Effector CD8-positive, alpha-beta T cell (primary cell): Measurements from ENCODE around the gene MUC3A.
"Not testable (repeated sequence)": the region's sequence is repeated elsewhere in the genome, so short reads cannot be mapped to it uniquely, and the experiment has no call there.

ENCODE experiments used
- DNase-seq: peaks from one replicate; lab custom pipeline; 2025; lab: John Stamatoyannopoulos, UW
- total RNA-seq, 4 experiments: gene quantifications; one replicate each; lab custom pipeline; 2026; lab: John Stamatoyannopoulos, UW

MUC3A gene, protein sequence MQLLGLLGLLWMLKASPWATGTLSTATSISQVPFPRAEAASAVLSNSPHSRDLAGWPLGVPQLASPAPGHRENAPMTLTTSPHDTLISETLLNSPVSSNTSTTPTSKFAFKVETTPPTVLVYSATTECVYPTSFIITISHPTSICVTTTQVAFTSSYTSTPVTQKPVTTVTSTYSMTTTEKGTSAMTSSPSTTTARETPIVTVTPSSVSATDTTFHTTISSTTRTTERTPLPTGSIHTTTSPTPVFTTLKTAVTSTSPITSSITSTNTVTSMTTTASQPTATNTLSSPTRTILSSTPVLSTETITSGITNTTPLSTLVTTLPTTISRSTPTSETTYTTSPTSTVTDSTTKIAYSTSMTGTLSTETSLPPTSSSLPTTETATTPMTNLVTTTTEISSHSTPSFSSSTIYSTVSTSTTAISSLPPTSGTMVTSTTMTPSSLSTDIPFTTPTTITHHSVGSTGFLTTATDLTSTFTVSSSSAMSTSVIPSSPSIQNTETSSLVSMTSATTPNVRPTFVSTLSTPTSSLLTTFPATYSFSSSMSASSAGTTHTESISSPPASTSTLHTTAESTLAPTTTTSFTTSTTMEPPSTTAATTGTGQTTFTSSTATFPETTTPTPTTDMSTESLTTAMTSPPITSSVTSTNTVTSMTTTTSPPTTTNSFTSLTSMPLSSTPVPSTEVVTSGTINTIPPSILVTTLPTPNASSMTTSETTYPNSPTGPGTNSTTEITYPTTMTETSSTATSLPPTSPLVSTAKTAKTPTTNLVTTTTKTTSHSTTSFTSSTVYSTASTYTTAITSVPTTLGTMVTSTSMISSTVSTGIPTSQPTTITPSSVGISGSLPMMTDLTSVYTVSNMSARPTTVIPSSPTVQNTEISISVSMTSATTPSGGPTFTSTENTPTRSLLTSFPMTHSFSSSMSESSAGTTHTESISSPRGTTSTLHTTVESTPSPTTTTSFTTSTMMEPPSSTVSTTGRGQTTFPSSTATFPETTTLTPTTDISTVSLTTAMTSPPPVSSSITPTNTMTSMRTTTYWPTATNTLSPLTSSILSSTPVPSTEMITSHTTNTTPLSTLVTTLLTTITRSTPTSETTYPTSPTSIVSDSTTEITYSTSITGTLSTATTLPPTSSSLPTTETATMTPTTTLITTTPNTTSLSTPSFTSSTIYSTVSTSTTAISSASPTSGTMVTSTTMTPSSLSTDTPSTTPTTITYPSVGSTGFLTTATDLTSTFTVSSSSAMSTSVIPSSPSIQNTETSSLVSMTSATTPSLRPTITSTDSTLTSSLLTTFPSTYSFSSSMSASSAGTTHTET (N-terminal part only)
- 0 to 0.97 (median 0) reads per million in 4 experiments for total RNA-seq

DNA sequence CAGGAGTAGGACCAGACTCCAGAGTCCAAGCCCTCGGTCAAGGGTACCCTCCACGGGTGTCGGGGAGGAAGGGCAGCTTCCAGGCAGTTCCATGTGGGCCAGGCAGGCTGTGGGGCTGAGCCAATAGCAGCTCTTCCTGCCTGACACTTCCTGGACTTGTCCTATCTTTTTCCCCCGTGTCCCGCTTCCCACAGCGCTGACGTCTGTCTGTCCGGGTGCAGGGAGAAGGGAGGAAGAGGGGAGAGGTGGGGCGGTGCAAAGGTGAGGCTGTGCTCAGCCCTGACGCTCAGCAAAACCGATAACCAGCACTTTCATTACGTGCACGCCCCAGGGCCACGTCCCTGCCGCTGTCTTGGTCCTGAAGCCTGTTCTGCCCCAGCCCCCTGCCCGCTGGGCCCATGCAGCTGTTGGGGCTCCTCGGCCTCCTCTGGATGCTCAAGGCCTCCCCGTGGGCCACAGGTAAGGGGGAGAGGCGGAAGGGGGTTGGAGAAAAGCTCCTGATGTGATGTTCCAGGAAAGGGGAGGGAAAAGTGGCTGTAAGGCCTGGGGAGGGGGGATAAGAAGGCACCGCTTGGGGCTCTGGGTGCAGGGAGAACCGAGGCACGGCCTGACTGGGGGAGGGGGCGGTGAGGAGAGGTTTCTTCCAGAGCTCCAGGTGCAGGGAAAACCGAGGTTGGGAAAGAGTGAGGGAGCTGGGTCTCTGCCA lies at the start of gene MUC3A:
Gene MUC3A, plus strand, starts transcription at position 308 of the 706 bp plus-strand sequence. Its CDS starts 91 bp downstream, at position 399.
- DNase-seq = no peak

DNA sequence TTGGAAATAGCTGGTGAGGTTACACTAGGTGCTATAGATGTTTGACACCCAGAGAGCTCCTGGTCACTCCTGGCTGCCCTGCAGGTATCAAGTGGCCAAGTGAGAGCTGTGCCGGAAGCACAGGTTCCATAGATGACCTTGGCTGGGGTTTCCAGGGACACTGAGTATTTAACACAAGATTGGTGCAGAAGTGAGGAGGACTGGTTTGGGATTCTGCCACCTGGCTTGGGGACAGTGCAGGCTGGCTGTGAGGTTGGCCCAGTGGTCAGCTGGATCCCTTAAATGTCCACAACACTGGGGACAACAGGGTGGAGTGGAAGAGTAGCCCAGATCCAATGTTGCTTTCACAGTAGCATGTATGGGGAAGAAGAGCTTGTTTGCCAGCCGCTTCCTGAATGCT lies 48.4 kb upstream of the MUC3A start:
- no peak for DNase-seq

DNA sequence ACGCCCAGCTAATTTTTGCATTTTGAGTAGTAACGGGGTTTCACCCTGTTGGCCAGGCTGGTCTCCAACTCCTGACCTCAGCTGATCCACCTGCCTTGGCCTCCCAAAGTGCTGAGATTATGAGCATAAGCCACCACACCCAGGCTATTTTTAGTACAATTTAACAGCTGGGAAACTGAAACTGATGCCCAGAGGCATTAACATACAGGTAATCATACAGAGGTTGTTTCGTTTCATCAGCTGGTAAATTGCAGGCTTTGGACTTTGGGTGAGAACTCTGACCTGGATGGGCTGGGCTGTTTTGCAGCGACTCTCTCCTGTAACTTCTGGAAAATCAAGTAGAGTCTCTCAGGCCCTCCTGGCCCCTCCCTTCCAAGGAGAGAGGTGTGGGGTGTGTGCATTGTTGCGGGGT lies 47.4 kb upstream of the MUC3A start:
- no peak for DNase-seq

DNA sequence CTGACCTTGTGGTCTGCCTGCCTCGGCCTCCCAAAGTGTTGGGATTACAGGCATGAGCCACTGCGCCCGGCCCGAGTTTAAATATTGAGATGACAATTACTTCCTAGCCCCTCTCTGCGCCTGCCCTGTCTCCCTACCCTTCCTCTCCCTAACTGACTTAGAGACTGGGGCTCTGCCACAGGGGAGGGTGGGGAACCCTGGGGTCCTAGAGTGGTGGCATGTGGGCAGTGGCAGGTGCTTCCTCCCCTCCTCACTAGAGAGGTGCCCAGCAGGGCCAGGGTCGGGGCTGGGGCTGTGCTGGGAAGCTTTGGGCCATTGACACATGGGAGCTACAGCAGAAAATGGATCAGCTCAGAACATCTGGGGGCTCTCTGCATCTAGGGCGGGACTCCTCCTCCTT lies 46.7 kb upstream of the MUC3A start:
- DNase-seq = no peak

DNA sequence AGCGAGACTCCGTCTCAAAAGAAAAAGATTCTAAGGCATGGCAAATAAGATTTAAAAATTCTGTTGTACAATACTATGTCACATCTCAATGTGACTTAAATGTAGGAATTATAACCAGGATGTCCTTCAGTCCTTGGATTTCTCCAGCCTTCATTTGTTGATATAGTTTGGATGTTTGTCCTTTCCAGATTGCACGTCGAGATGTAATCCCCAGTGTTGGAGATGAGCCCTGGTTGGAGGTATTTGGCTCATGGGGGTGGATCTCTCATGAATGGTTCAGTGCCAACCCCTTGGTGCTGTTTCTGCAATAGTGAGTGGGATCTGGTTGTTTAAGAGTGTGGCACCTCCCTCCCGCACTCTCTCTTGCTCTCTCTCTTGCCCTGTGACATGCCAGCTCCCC lies 40.8 kb upstream of the MUC3A start:
- DNase-seq = no peak

DNA sequence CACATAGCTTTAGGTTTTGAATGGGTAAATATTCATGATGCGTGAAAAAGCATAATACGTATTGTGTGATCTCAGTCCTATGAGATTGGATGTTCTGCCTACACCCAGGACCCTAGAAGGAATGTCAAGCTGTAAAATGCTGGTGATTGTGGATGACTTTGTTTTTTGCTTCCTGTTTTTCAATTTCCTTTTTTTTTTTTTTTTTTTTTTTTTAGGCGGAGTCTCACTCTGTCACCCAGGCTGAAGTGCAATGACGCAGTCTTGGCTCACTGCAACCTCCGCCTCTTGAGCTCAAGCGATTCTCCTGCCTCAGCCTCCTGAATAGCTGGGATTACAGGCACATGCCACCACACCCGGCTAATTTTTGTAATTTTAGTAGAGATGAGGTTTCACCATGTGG lies 38.9 kb upstream of the MUC3A start:
- DNase-seq = not testable (repeated sequence)

DNA sequence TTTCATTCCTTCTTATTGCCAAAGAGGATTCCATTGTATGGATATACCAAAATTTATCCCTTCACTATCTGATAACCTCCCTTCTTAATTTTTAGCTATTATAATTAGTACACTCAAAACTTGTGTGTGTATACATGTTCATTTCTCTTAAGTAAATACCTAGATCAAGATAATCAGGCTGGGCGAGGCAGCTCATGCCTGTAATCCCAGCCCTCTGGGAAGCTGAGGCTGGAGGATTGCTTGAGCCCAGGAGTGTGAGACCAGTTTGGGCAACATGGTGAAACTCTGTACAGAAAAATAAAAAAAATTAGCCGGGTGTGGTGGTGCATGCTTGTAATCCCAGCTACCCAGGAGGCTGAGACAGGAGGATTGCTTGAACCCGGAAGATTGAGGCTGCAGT lies 37.9 kb upstream of the MUC3A start:
- no peak for DNase-seq

DNA sequence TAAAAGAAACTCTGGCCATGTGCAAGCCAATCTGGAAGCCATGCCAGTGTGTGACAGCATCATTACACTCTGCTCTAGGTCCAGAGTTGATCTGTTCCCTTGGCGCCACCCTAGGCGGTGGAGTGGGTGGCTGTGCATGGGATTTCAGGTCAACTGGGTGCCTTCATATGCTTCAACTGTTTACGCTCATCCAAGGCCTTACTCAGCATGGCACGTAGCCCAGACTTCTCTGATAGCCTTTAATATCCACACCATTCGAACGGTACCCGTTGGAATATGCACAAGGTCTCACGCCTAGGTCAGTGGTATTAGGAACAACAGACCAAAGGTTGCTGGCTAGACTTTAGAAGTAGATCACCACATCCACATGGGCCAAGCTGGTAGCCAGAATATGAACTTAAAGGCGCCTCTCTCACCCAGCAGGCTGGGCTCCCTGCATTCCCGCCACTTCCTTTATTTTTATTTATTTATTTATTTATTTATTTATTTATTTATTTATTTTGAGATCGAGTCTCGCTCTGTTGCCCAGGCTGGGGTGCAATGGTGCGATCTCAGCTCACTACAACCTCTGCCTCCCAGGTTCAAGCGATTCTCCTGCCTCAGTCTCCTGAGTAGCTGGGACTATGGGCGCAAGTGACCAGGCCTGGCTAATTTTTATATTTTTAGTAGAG lies 35.0 kb upstream of the MUC3A start:
- DNase-seq = no peak

DNA sequence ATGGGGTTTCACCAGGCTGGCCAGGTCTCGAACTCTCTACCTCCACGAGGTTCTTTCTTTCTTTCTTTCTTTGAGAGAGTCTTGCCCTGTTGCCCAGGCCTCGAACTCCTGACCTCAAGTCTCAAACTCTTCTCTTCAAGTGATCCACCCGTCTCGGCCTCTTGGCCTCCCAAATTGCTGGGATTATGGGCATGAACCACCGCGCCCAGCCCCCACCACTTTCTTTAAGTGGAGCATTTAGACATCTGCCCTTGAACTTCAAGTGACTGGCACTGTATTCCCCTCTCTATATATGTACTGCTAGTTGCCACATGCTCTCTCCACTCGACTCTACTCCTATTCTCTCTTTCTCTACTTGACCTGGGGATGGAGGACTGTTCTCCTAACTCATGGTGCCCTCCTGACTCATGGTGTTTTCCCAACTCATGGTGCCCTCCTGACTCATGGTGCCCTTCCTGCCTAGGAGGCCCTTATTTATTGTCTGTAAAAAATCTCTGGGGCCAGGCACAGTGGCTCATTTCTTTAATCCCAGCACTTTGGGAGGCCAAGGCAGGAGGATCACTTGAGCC lies 34.4 kb upstream of the MUC3A start:
- no peak for DNase-seq

DNA sequence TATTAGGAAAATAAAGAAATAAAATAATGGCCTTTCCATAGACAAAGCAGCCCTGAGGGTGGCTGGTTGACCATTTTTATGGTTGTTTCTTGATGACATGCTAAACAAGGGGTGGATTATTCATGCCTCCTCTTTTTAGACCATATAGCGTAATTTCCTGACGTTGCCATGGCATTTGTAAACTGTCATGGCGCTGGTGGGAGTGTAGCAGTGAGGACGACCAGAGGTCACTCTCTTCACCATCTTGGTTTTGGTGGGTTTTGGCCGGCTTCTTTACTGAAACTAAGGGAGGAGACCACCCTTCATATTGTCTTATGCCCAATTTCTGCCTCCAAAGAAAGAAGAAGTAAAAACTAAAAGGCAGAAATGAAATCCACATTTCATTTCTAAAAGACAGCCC lies 30.0 kb upstream of the MUC3A start:
- not testable (repeated sequence) for DNase-seq

DNA sequence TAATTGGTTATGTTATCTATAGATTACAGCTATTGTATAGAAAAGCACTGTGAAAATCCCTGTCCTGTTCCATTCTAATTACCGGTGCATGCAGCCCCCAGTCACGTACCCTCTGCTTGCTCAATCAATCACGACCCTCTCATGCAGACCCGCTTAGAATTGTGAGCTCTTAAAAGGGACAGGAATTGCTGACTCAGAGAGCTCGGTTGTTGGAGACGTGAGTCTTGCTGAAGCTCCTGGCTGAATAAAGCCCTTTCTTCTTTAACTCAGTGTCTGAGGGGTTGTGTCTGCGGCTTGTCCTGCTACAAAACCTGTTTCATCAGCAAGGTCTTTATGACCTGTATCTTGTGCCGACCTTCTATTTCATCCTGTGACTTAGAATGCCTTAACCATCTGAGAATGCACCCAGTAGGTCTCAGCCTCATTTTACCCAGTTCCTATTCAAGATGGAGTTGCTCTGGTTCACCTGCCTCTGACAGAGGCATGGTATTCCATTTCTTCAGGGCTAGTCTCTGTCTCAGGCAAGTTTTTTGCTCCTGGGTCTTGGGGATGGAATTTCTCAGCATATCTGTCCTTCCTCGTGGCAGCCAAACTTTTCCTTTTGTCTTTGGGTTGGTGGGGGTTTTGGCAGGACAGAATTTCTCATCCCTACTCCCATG lies 29.4 kb upstream of the MUC3A start:
- DNase-seq = not testable (repeated sequence)

DNA sequence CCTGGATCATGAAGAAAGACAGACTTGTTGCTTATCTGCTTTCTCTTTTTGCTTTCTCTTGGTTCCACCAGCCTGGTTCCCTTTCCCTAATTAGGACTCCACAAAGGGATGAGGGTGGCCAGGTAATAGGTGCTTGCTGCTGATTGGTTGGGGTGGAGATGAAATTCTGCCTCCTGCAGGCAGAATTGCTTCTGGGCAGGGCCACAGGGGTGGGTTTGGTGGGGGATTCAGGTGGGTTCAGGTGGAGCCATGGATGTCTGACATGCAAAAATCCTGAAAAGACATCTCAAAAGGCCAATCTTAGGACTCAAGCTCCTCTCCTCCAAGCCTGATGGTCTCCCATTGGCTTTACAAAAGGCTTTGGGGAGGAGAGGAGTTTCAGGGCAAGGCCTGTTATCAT lies 28.3 kb upstream of the MUC3A start:
- DNase-seq = no peak

DNA sequence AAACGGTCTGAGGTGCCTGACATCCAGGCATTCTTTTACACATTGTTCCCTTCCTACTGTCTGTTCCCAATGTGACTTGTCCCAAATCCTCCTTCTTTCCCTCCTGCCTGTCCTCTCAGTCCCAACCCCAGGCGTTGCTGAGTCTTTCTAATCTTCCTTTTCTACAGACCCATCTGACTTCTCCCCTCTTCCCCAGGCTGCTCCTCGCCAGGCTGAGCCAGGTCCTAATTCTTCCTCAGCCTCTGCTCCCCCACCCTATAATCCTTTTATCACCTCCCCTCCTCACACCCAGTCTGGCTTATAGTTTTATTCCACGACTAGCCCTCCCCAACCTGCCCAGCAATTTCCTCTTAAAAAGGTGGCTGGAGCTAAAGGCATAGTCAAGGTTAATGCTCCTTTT lies 25.7 kb upstream of the MUC3A start:
- not testable (repeated sequence) for DNase-seq

DNA sequence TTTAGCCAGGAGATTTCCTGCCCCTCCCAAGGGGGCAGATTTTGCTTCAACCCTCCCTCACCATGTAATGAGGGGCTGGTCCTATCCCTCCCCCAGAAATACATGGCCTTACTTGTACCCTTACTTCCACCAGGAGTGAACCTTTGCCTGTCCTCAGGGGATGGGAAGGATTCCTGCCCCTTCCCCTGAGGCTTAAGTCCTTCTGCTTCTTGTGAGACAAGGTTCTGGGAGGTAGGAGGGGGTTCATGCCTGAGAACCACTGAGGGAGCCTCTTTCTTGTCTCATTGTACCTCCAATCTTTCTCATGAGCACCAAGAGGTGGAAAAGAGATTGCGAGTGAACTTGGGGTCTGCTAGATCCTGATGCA lies 19.5 kb upstream of the MUC3A start:
- DNase-seq = no peak

DNA sequence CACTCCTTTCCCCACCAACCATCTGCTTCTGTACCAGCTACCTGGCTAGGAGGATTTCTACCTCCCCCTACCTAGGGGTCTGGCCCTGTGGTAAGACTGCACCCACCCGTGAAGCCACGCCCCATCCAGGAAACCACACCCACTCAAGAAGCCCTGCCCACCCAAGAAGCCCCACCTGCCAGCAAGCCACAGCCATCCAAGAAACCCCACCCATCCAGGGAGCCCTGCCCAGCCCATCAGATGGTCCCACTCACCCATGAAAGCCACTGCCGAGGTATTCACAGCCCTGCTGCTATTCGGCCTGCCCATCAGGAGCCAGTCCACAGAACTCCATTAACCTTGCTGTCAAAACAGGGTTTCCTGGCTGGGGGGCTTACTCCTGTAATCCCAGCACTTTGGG lies 15.6 kb upstream of the MUC3A start:
- no peak for DNase-seq

DNA sequence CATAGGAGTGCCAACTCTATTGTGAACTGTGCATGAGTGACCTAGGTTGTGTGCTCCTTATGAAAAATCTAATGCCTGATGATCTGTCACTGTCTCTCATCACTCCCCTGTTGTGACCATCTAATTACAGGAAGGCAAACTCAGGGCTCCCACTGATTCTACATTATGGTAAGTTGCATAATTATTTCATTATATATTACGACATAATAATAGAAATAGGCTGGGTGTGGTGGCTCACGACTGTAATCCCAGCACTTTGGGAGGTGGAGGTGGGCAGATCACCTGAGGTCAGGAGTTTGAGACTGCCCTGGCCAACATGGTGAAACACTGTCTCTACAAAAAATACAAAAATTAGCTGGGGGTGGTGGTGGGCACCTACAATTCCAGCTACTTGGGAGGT lies 14.0 kb upstream of the MUC3A start:
- not testable (repeated sequence) for DNase-seq

DNA sequence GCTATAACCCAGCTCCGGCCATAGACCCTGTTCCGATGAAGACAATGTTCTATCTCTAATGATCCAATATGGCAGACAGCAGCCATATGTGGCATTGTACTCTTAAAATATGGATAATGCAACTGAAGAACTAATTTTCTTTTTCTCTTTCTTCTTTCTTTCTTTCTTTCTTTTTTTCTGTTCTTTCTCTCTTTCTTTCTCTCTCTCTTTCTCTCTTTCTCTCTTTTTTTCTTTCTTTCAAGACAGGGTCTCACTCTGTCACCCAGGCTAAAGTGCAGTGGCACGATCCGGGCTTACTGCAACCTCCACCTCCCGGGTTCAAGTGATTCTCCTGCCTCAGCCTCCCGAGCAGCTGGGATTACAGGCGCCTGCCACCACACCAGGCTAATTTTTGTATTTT lies 13.2 kb upstream of the MUC3A start:
- not testable (repeated sequence) for DNase-seq

DNA sequence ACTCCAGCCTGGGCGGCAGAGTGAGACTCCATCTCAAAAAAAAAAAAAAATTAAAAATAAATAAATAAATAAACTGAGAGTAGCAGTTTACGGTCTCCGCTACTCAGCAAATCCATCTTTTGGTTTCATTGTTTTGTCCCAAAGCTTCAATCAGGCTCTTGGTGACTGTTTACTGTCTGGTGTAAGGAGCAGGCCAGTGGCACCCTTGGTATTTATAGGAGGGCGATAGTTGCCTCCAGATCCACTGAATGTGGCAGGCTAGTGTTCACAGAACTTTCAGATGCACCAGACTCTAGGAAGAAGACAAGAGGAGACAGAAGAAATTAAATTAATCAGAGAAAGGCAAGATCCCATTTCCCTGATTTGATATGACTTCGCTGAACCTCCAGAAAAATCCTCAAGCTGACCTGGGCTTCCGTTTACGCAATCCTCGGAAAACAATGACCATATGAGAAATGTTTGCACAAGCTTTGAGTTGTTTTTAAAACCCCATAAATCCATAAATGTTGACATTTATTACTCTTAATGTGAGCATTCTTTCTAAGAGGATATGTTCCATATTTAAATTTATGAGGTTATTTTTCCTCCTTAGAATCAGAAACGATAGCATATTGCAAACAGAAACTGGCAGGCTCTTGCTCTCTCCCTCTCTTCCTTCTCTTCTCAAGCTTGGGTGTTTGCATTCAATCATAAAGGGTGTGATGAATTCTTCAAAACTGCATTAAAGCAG lies 7.1 kb upstream of the MUC3A start:
- no peak for DNase-seq

DNA sequence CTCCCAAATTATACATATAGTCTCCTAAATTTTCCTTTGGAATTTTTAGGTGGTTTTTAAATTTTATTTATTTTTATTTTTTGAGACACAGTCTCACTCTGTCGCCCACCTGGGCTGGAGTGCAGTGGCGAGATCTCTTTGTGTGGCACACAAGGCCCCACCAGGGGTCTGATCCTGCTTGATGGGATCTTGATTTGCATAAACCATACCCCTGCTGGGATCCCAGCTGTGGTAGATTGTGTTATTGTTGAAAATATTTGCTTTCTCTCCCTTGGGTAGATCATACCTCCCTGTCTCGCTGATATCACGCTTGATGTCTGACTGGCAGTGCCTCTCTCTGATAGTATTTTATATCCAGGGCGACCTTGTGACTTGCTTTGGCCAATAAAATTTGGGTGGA lies 5.6 kb upstream of the MUC3A start:
- no peak for DNase-seq
